Gastrocnemius medialis (tissue), 4 donors: Measurements from ENCODE around the gene AIMP1.

Experiments
- POLR2A ChIP-seq, 2 donors: fragments of 450-650 bp; IDR thresholded peaks; one replicate each; pipeline ENCODE4 v1.6.1; 2017; ENCODE audit warnings: antibody characterized with exemption in 2 of 2, mild to moderate bottlenecking in 2 of 2, moderate library complexity in 2 of 2
- TF ChIP-seq, protein P1 (sequence below), 5 experiments: fragments of 450-650 bp in 3 of 5; fragments of 200-600 bp in 2 of 5; sonication (generic) in 2 of 5; IDR thresholded peaks in 4 of 5; conservative IDR thresholded peaks in 1 of 5; 1 replicate in 4 of 5; 2 replicates in 1 of 5; pipeline ENCODE4 v1.5.1; 2016 to 2019; ENCODE audit warnings: antibody characterized with exemption in 5 of 5, mild to moderate bottlenecking in 3 of 5, moderate library complexity in 3 of 5

GRCh38 chr4:106369456-106370060 is 53.2 kb downstream of the AIMP1 start:
- no peak for TF ChIP-seq POLR2A (IDR thresholded peaks at IDR 0.05)
- TF ChIP-seq, protein P1, sequence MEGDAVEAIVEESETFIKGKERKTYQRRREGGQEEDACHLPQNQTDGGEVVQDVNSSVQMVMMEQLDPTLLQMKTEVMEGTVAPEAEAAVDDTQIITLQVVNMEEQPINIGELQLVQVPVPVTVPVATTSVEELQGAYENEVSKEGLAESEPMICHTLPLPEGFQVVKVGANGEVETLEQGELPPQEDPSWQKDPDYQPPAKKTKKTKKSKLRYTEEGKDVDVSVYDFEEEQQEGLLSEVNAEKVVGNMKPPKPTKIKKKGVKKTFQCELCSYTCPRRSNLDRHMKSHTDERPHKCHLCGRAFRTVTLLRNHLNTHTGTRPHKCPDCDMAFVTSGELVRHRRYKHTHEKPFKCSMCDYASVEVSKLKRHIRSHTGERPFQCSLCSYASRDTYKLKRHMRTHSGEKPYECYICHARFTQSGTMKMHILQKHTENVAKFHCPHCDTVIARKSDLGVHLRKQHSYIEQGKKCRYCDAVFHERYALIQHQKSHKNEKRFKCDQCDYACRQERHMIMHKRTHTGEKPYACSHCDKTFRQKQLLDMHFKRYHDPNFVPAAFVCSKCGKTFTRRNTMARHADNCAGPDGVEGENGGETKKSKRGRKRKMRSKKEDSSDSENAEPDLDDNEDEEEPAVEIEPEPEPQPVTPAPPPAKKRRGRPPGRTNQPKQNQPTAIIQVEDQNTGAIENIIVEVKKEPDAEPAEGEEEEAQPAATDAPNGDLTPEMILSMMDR (IDR thresholded peaks at IDR 0.05 in 4 of 5, conservative IDR thresholded peaks at IDR 0.05 in 1 of 5), result peak in 4 of 5 experiments; percentile 29 to 60 (median 44)
